Stimulated activated CD4-positive, alpha-beta T cell treated with anti-CD3 and anti-CD28 coated beads, TNF-alpha, amount 100 ng/mL, for 48 hours (primary cell): ENCODE results near the gene SREBF2.

ENCODE experiments used
- DNase-seq, 3 donors: peaks; one replicate each; pipeline ENCODE4 v3.0.0-alpha.2; 2020; ENCODE audit warnings: low read depth in 3 of 3

SREBF2 gene

GRCh38 chr22:41922328-41922727 is 89.4 kb downstream of the SREBF2 start:
- no peak for DNase-seq

GRCh38 chr22:41922940-41923594 is 90.2 kb downstream of the SREBF2 start:
- DNase-seq = no peak

GRCh38 chr22:41923595-41924276 is 90.8 kb downstream of the SREBF2 start:
- no peak for DNase-seq

DNA sequence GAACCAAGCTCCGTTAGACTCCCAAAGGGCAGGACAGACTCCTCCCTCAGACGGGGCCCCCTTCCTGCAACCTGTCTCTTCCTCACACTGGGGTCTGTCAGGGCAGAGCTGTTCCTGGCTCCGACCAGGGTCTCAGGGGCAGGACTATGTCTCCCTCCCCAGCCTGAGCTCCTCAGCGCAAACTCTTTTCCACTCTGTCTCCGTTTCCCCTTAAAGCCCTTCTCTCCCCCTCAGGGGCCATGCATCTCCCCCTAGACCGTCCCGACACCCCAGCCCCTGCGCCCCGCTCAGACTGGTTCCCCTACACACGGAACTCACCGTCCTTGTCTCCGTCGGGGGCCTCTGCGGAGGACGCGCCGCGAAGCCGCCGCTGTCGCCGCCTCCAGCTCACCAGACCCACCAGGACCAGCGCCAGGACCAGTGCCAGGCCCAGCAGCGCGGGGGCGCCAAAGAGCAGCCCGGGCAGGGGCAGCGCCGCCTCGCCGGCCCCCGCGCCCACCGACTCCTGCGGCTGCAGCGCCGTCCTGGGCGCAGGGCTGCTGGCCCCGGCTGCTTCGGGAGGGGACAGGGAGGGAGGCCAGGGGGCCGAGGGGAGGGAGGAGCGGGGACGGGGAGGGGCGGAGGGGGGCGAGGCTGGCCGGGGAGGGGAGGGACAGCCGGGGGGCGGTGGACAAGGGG is 93.0 kb downstream of the SREBF2 start:
- peak; percentile 52 to 79 (median 63) for DNase-seq

DNA sequence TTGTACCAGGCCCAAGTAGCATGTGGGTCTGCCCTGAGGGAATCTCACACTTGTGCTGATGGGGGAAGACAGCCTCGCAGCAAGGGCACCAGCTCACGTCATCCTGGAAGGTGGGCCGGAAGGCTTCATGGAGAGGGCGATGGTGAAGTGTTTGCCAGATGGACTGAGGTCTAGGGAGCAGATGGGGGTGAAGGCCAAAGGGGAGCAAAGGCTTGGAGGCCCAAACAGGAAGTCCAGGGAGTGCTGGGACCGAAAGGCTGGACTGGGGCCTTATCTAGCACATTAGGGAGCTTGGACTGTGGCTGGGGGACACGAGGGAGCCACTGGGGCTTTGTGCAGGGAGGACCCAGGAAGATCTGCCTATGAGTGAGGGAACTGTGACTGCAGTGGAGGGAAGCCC is 94.9 kb downstream of the SREBF2 start:
- DNase-seq = no peak

- DNase-seq = no peak
Measured at GRCh38 chr22:41928593-41929417, 95.9 kb downstream of the SREBF2 start.

DNA sequence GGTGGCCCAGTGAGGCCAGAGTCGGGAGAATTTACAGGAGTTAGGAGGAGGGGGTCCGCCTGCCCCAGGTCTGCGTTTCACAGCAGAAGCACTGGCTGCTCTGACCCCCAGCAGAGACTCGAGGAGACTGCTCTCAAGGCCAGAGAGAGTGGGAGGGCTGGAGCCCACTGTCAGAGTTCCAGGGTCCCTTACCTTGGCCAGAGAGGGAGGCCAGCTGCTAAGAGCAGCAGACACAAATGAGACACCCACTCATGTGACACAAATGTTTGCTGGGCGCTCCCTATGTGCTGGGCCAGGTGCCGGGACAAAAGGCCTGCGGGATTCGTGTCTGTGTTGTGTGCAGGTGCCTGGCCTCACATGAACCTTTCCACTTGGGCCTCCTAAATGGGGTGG is 96.5 kb downstream of the SREBF2 start:
- DNase-seq = no peak

GRCh38 chr22:41931701-41932269 is 98.9 kb downstream of the SREBF2 start:
- DNase-seq = no peak

DNA sequence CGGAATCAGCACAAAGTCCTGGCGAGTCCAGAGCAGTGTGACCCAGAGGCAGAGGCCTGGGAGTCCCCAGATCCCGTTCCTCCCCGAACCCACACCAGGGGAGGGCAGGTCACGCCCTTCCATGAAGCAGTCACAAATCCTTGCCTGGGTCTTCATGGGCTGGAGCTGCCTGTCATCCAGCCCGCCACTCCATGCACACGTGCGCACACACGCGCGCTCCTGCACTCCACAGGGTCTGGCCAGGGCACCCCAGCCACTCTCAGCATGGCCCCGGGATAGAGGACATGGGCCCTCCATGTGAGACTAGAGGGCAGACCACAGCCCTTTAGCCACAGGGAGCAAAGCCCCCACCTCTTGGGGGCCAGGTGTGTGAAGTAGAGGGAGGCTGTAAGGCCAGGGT is 99.4 kb downstream of the SREBF2 start:
- DNase-seq = no peak

- no peak for DNase-seq
Measured at GRCh38 chr22:41933411-41934177, 100.7 kb downstream of the SREBF2 start.

GRCh38 chr22:41934284-41935014 is 101.5 kb downstream of the SREBF2 start:
- no peak for DNase-seq

- no peak for DNase-seq
Measured at GRCh38 chr22:41935015-41935351, 102.1 kb downstream of the SREBF2 start.

- no peak for DNase-seq
Measured at GRCh38 chr22:41935509-41935908, 102.6 kb downstream of the SREBF2 start.

- DNase-seq = no peak
Measured at GRCh38 chr22:41936894-41937169, 103.9 kb downstream of the SREBF2 start.

DNA sequence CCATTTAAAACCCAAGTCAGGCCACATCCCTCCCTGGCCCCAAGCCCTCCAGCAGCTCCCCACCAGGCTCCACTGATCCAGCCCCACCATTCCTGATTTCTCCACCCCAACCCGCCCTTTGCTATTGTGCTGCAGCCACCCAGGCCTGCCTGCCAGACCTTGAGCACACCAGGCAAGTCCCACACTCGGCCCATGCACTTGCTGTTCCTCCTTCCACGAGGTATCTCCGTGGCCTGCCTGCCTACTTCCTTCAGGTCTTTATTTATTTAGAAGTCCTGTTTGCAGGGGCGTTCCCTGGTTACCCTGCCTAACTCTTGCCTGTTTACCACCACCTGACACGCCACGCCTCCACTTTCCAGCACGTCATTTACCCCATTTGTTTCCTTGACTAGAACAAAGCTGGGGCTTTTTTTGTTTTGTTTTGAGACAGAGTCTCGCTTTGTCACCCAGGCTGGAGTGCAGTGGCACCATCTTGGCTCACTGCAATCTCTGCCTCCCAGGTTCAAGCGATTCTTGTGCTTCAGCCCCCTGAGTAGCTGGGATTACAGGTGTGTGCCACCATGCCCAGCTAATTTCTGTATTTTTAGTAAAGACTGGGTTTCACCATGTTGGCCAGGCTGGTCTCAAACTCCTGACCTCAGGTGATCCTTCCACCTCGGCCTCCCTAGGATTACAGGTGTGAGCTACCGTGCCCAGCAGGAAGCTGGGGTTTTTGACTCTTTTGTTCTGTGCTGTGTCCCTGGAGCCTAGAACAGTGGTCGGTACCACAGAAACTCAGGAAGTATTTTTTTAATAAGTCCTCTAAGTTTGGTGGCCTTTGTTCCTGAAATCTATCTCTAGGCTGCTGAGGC is 107.3 kb downstream of the SREBF2 start:
- peak; percentile 90 to 95 (median 90) for DNase-seq

DNA sequence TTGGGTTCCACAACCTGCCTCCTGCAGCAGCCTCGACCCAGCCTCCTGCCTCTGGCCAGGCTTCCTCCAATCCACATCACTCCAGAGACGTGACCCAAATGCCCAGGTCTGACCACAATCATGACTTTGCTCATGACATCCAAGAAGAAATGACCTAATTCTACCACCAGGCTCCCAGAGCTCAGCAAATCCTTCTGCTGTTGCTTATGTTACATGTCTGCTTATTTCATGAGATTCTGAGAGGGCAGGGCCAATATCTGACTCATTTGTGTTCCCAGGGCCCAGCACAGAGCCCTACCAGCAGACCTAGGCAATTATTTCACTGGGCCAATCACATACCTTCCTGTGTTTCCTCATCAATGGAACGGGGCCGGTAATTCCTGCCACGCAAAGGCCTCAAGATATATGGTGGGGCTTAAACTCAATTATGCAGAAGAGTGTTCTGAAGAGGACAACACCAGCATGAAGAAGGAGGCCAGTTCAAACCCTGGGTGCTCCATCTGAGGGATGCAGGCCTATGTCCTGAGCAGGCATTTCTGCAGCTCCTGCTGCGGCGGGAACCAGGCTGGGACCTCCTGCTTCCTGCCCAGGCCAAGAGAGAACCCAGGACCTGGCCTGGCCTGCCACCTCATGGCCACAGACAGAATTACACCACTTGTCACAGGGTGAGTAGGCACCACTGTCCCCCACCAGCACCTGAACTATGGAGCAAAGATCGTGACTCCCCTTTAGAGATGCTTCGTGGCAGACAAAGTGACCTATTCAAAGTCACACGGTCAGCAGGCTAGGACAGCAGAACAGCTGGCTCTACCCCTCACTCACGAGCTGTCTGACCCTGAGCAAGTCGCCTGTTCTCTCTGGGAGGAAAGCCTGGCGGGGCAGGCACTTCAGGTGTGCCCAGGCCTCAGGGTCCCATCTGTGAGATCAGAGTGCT is 108.2 kb downstream of the SREBF2 start:
- peak; percentile 68 to 72 (median 71) for DNase-seq

GRCh38 chr22:41943661-41944209 is 110.8 kb downstream of the SREBF2 start:
- no peak for DNase-seq
